Activated CD8-positive, alpha-beta memory T cell treated with anti-CD3 and anti-CD28 coated beads, Interleukin-2, amount 50 U/mL, for 24 hours (primary cell): ENCODE results near the gene GAS7.

Experiments used
- DNase-seq: peaks from one replicate; pipeline ENCODE4 v3.0.0-alpha.2; 2020; ENCODE audit errors: extremely low read depth

The GAS7 gene

DNA sequence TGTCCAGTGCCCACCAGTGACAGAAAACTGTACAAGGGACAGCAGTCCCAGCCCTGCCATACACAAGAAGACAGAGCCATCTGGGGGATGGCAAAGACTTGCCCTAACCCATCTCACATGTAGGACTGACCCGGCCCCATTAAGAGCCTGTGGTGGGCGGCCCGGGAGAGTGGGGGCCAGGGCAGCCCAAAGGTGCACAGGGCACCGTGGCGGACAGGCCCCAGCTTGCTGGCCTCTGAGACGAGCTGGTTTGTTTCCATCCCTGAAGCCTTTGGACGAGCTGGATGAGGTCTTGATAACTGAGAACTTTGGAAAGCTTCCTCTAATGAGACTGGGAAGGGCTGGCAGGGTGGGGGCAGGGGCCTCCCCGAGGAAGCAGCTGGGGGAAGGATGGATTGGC is 282.3 kb downstream of the GAS7 start:
- no peak for DNase-seq

DNA sequence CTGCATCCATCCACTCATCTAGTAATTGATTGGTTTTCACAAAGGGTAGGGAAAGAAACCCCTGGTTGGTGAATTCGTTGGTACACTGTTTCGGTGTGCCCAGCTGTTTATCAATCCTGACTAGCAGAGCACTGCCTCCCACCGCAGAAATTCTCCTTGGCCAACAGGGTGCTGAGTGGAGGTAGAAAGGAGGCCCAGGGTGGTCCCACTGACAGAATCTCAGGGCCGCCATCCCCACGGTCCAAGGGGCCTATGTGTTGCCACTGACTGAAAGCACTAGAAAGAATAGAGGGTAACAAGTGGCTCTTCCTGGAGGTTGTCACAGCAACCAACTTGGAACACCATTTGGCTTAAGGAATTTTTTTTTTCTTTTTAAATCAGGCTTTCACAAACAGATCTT is 284.9 kb downstream of the GAS7 start:
- DNase-seq = no peak

DNA sequence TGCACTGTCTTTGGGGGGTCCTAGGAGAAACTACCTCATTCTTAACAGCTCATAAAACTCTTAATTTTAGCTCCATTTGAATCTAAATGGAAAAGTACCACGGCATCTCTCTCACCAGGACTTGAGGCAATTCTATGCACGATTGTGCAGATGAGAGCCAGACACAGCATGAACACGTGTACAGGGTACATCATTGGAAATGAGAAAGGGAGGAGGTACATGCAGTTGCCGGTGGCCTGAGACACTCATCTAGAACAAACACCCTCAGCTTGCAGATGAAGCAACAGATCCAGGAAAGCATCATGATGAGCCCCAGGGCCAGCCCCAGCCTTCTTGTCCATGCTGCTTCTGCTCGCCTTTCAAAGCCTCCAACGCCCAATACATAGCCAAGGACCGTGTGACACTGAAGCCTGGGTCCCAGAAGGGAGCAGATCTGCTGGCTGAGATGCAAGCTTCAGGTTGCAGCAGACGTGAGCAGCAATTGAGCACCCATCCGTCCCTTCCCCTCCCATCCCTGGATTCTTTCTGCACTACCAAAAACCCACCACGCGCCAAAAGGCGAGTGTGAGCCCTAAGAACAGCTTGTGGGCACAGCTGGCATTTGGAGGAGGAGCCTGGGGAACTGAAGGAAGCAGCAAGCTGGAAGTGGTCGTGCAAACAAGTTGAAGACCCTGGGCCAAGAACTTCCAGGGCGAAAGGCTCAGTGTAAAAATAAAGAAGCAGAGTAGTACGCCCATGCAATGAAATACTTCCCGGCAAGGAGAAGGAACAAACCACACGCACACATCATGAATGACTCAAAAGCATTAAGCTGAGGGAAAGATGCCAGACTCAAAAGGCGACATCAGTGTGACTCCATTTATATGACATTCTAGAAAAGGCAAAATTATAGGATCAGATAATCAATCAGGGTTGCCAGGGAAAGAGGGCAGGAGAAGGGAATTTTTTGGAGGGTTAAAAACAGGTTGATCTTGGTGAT is 286.0 kb downstream of the GAS7 start:
- no peak for DNase-seq

DNA sequence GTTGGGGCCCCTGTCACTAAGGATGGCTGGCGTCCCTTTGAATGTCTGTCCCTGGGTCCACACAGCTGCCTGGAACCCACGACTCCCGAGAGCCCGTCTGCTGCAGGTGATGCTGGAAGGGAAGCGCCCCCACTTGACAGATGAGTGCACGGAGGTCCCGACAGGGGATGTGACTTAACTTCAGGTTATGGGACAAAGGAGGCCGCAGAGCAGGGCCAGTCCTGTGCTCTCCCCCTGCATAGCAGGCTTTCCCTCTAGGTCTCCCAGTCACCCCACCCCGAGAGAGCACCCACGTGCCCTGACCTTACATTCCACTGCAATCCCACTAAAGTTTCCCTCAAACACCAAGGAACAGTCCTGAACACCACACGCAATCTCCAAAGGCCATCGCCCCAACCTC is 287.3 kb downstream of the GAS7 start:
- DNase-seq = no peak

DNA sequence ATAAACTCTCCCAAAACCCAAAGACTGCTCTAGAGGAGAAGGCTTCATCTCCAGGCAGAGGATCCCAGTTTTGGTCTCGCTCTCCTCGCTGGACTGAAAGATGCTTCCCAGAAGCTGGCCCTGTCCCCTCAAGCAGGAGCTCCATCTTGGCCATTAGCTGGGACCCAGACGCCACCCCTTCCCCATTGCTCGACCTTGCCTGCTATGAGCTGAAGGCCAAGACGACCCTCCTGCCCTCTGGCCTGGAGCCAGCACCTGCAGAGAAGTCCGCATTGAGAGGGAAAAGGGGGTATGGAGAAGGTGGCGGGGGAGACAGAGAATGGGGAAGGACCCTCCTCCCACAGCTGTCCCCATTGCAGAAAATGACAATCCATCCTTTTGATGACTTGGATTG is 289.8 kb downstream of the GAS7 start:
- no peak for DNase-seq

DNA sequence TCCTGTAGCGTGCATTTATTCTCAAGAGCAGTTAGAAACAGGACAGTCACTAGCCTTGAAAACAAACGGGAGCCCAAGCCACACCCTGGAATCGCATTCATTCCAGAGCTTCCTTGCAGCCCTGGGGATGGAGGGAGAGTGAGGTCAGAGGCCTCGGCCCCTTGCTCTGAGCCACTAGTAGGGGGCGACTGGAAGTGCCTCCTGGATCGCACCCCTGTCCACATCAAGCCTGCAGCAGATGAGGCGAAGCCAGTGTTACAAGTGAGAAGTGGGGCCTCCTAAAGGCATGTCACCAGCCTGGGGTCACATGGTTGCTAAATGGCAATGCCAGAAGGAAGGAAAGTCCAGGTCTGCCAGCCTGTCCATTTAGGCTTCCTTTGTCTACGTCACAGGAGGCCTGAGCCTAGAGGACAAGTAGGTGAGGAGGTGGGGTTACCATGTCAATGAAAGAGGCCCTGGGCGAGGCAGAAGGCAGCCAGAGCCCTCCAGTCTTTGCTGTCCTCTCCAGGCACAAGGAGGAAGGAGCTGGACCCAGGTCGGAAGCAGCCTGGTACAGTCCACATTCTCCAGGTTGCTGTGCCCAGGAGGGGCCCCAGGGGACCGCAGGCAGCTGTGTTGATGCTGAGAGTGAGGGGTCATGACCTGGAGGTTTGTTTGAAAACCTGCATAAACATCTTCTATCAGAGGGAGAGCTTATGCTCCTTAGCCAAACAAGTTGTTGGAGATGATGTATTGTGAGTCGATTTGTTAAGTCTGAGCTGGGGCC is 290.3 kb downstream of the GAS7 start:
- no peak for DNase-seq

DNA sequence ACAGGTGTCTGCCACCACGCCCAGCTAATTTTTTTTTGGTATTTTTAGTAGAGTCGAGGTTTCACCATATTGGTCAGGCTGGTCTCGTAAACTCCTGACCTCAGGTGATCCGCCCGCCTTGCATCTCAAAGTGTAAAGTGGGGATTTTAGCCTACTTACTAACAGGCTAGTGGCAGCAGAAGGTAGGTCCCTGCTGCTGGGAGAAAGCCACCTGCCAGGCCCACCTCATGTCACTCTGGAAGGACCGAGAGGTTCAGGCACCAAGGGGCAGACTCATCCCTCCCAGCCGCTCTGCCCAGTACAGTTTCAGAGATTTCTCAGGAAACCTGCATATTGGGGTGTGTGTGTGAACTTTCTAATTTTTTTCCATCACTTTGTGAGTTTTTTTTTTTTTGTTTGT is 291.3 kb downstream of the GAS7 start:
- no peak for DNase-seq

DNA sequence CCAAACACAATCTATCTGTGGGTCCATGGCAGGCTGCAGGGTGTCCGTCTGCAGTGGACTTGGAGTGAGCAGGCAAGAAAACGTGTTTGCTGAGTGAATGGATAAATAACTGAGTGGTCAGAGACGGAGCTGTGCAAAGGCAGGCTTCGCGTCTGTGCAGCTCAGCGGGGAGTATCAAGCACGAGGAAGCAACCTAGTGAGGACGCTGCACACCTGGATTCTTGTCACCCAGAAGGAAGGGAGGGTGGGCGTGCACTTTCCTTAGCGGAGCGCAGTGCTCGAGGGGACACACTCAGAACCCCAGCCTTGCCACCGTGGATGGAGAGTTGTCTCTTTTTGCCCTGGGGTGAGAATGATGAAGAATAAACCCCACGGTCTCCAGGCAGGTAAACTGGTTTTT is 291.8 kb downstream of the GAS7 start:
- DNase-seq = no peak

DNA sequence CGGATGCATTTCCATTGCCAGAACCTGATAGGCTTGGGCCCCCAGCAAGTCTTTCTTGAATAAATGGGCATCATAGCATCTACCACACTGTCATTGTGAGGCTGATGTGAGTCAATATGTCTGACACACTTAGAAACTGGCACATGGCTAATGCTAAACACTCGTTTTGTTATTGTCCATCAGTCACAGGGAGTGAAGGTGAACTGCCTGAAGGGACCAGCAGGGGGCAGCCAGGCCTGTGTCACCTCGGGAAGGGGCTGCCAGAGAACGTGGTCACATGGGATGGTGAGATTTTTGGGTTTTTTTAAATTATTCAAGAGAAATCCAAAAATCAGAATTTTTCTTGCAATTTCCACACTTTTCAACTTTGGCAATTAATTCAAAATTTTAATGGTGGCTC is 292.5 kb downstream of the GAS7 start:
- no peak for DNase-seq

DNA sequence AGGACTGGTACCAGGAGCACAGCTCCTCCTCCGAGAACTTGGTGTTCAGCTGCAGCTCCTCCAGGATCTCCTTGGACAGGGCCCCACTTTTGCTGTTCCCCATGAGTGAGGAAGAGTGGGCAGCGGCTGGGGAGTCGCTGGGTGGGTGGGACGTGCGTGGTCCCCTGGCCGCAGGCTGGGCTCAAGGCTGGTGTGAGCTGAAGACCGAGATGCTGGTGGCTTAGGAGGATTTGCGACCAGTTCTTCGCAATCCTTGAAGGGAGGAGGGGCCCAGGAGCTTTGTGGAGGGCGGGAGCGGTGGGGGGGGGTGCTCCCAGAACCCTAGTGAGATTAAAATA is 293.4 kb downstream of the GAS7 start, which contains the start of gene RCVRN:
Gene RCVRN (minus strand): TSS at position 194 of the 338 bp plus-strand sequence. CDS start 91 bp downstream, at position 103.
- no peak for DNase-seq

DNA sequence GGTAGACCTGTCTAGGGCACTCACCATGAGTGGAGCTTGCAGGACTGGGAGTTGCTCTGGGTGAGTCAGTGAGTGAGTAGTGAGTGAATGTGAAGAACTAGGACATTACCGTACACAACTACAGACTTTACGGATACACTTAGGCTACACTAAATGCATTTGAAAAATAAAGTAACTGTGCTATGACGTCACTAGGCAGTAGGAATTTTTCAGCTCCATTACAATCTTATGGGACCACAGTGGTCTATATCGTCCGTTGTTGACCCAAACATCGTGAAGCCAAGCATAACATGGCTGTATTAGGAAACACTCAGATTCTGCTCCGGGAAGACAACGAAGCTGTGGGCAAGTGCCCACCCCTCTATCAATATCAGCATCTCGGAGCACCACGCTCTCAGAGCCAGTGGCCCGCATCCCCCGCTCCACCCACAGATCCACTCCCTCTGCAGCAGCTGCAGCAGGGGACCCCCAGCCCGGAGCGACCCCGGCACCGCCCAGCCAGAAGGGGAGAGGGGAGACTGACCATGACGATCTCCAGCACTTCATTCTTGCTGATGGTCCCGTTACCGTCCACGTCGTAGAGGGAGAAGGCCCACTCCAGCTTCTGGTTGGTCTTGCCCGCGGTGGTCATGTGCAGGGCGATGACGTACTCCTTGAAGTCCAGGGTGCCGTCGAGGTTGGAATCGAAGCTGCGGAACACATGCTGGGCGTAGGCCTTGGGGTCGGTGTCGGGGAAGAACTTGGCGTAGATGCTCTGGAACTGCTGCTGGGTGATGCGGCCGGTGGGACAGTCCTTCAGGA is 293.9 kb downstream of the GAS7 start:
- no peak for DNase-seq

DNA sequence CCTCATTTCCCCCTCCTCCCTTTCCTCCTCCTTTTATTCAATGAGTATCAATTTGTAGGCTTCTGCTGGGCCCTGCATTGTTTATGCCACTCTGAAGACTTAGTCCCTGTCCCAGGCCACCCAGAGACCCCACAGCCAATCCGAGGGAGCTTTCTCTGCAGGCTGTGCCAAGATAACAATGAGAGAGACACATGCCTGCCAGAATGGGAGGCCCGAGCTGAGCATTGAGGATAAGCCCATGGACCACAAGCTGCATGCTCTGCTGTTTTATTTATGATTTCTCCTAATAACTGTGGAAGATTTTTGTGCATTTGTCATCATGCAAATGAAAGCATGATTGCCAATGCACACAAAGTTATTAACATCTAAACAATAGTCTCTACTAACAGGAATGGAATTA is 296.3 kb downstream of the GAS7 start:
- DNase-seq = no peak

DNA sequence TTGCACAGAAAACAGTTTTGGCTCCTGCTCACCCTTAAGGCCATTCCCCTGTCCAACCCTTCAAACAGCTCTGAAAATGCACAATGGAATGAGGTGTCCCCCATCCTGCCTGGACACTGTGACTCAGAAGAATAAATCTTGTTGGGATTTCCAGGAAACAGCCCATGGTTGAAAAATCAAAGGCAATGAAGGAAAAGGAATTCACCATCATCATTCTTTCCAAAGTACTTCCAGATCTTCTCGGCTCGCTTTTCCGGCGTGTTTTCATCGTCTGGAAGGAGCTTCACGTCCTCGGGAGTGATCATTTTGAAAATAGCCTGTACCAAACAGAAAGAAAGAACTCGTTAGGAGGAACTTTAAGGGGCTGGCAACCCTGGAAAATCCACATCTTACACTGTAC is 297.6 kb downstream of the GAS7 start:
- DNase-seq = no peak

DNA sequence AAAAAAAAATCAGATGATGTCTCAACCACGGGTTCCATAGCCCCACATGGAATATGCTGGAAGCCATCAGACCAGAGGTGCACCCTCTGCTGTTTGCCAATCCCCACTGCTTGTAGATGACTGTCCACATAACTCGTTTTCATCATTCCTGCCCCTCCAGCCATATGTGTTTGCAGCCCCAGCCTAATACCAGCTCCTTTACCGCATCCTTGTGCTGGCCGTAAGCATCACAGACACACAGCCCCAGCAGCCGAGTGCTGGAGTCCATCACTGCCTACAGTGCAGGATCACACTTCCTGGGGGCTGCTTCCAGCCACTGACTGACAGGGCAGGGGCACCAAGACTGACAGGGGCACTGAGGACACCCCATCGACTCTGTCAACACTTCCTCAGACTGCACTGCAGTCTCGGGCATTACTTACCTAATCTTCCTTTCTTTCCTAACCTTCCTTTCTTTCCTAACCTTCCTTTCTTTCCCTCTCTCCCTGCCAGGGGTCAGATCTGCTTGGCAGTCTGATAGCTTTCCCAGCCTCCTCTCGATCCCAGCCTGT is 298.3 kb downstream of the GAS7 start:
- DNase-seq = no peak

DNA sequence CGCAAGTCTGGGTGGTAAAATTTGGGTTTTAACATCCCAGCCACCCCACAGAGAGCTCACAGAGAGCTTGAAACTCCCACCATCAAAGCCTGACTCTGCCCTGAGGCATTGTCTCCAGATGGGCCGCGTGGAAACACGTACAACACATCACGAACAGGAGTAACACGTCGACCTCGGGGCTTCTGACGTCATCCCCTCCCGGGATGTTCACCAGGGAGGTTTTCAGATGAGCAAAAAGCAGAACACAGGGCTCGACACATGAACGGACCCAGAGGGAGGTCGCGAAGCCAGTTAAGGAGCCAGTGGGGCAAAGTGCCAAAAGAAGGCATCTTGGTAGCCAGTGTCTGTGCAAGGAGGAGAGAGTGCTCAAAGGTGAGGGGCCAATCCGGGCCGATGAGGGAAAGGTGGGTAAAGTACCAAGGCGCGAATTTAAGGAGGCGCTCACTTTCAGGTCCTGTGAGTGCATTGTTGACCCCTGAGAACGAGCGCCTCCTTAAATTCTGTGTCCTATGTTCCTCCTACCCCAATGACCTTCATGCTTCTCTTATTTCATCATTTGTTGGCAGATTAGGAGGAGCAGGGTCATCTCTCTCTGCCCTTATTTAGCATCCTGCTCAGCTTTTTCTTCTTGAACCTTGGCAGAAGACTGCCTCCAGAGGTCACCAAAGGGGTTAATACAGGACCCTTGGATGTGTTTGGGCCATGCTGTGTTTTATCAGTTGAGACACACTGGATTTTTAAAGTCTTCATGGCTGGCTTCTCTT is 298.9 kb downstream of the GAS7 start:
- no peak for DNase-seq

DNA sequence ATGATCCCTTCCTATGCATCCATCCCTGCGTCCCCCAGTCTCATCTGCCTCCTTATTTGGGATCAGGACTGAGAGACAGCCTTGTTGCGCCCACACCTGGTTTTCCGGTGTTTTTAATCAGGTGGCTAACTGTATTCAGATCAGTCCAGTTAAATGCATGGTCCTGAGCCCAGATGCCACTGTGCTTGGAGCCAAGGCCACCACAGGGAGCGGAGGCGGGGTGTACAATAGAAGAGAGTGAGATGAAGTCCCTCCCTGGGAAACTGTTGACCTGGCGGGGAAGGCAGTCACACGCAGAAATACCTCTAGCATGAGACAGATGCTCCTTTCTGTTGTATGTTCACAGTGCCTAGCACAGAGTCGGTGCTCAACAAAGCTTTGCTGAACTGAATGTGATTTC is 299.6 kb downstream of the GAS7 start:
- no peak for DNase-seq

DNA sequence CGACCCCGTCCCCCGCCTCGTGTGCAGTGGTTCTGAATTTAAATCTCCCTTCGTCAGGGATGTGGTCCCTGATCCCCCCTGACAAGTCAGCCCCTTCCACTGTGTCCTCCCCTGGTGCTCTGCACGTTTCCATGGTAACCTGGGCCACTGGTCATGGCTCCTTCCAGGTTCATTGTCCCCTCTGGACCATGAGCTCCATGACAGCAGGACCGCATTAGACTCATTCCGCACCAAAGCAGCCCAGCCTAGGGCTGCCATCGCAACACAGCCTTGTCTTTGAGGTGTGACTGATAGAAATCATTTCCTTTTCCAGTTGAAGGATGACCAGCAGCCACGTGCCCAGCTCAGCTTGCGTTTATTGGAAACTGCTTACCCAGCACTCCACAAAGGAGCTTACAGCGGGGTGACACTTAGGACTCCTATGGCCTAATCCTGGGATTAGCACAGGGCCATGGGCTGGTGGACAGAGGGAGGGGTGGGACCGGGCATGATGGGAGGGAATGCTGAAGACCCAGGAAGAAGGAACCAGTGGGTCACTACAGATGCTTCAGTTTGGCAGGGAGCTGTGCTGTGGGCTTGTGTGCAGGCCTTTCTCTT is 300.9 kb downstream of the GAS7 start:
- no peak for DNase-seq

DNA sequence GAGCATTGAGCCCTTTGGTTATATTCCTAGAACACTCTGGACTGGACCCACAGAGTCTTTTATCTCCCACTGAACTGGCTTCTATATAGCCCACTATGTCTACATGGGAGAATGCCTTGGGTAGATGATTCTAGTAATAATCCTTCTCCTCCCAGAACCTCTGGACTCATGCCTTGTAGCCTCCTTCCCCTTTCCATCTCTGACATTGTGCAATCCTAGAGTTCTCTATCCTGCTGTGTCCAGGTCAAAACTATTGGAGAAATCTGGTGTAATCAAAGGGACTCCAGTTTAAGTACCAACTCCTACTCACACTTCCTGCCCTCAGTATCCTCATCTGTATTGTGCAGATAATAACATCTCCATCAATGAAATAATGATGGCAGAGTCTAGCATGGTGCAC is 302.5 kb downstream of the GAS7 start:
- DNase-seq = no peak

DNA sequence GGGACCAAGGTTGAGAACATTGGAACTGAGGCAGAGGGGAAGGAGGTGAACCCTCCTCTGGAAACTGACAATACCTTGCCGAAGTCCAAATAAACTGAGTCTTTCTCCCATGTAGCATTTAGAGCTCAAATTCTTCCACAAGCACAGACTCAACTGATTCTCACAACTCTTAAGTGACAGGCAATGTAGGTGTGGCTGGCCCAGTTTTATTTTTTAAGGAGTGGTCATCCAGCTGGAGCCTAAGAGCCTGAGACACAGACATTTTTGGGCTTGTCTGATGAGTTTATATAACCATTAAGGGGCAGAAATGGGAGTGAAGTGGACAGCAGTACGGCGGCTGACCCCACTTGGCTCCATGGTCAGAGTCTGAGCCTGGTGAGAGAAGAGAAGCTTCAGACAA is 304.2 kb downstream of the GAS7 start:
- DNase-seq = no peak

DNA sequence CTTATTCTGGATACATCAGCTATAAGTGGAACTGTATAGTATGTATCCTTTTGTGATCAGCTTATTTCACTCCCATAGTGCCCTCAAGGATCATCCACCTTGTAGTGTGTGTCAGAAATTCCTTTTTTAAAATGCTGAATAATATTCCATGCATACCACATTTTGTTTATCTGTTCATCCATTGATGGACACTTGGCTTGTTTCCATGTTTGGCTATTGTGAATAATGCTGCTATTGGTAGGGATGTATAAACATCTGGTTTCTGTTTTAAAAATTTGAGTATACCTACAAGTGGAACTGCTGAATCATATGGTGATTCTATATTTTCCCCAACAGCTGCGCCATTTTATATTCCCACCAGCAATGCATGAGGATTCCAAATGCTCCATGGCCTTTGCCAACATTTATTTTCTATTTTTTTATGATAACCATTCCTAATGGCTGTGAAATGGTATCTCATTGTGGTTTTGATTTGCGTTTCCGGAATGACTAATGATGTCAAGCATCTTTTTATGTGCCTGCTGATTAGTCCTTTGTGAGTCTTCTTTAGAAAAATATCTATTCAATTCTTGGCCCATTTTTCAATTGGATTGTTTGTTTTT is 304.9 kb downstream of the GAS7 start:
- DNase-seq = no peak
